A549 treated with AZD9567 at 1 μM for 4 hours (cell line): ENCODE data around the gene LGALS16. TPM values are rescaled to one million over a fixed set of nuclear protein-coding genes. Genes with fewer than 3 reads are reported as not detected.

Experiments used
- total RNA-seq: library from RNA; stranded (reverse); fragments of 200-300 nt; extraction: Qiagen RNA extraction; gene quantifications from 5 replicates; pipeline ENCODE4 v1.2.3, GENCODE V29; 2022; ENCODE audit not compliant: insufficient read depth

The LGALS16 gene
- total RNA-seq = not detected in 5 replicates

GRCh38 chr19:39655613-39656012, at the start of gene LGALS16:
Gene LGALS16, plus strand, starts transcription at chr19:39655913. Its CDS starts 49 bp downstream, at chr19:39655962.

GRCh38 chr19:39704181-39705044, 48.7 kb downstream of the LGALS16 start, which contains the start of gene LGALS14:
Gene LGALS14, plus strand, starts transcription at chr19:39704481. Its CDS starts 48 bp downstream, at chr19:39704529.

Other genes starting within 250 kb of the LGALS16 start
- 166 to 245 TPM (median 209 TPM) in 5 replicates for gene ZFP36, start 249.1 kb upstream of the LGALS16 start, total RNA-seq
- gene PLEKHG2, start 243.2 kb upstream of the LGALS16 start, total RNA-seq = 49.0 to 86.4 TPM (median 78.5 TPM) in 5 replicates
- gene RPS16, start 220.0 kb upstream of the LGALS16 start, total RNA-seq = 5,938 to 7,845 TPM (median 7,337 TPM) in 5 replicates
- 143 to 205 TPM (median 186 TPM) in 5 replicates for gene SUPT5H, start 210.3 kb upstream of the LGALS16 start, total RNA-seq
- gene TIMM50, start 175.1 kb upstream of the LGALS16 start, total RNA-seq = 179 to 235 TPM (median 217 TPM) in 5 replicates
- gene DLL3, start 157.0 kb upstream of the LGALS16 start, total RNA-seq = 3.6 to 11.6 TPM (median 10.2 TPM) in 5 replicates
- not detected in 5 replicates for gene SELENOV, start 140.8 kb upstream of the LGALS16 start, total RNA-seq
- 8.2 to 12.8 TPM (median 8.7 TPM) in 5 replicates for gene EID2B, start 123.1 kb upstream of the LGALS16 start, total RNA-seq
- 32.5 to 48.7 TPM (median 45.4 TPM) in 5 replicates for gene EID2, start 115.8 kb upstream of the LGALS16 start, total RNA-seq
- not detected in 5 replicates for gene LGALS13, start 53.4 kb upstream of the LGALS16 start, total RNA-seq
- gene LGALS14, start 48.6 kb downstream of the LGALS16 start, total RNA-seq = not detected in 5 replicates
- not detected in 5 replicates for gene CLC, start 82.1 kb downstream of the LGALS16 start, total RNA-seq
- gene LEUTX, start 122.9 kb downstream of the LGALS16 start, total RNA-seq = not detected in 5 replicates
- gene DYRK1B, start 178.2 kb downstream of the LGALS16 start, total RNA-seq = 12.6 to 21.5 TPM (median 21.4 TPM) in 5 replicates
- gene FBL, start 190.5 kb downstream of the LGALS16 start, total RNA-seq = 671 to 741 TPM (median 735 TPM) in 5 replicates